T-helper 9 cell (primary cell): Measurements from ENCODE around the gene RFLNA.

Source experiments
- DNase-seq: peaks from one replicate; pipeline ENCODE4 v3.0.0-alpha.2; 2020
- total RNA-seq, 2 donors: gene quantifications; one replicate each; lab custom pipeline; 2026; lab: John Stamatoyannopoulos, UW

The RFLNA gene
- total RNA-seq, result 0 to 0.14 reads per million in 2 donors

- no peak for DNase-seq
Observed at GRCh38 chr12:124294780-124295341, at the start of gene RFLNA. RFLNA (plus strand) TSS chr12:124295093; CDS start chr12:124295430, 337 bp downstream.

- no peak for DNase-seq
Observed at GRCh38 chr12:124247331-124247730, 47.6 kb upstream of the RFLNA start.

- DNase-seq, result no peak
Observed at GRCh38 chr12:124248941-124249825, 45.7 kb upstream of the RFLNA start.

GRCh38 chr12:124251186-124251585, 43.7 kb upstream of the RFLNA start:
- DNase-seq, result no peak

DNA sequence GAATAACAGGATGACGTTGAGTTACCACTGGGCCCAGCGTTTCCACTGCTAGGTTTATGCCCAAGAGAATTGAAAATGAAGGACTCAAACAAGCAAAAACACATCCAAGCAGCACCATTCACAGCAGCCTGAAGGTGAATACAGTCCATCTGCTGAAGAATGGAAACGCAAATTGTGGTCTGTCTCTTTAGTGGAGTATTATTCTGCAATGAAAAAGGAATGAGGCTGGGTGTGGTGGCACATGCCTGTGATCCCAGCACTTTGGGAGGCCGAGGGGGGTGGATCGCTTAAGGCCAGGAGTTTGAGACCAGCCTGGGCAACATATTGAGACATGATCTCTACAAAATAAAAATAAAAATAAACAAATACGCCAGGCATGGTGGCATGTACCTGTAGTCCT, 41.9 kb upstream of the RFLNA start:
- DNase-seq, result no peak

- no peak for DNase-seq
Observed at GRCh38 chr12:124254126-124254525, 40.8 kb upstream of the RFLNA start.

- no peak for DNase-seq
Observed at GRCh38 chr12:124259154-124260066, 35.5 kb upstream of the RFLNA start.

DNA sequence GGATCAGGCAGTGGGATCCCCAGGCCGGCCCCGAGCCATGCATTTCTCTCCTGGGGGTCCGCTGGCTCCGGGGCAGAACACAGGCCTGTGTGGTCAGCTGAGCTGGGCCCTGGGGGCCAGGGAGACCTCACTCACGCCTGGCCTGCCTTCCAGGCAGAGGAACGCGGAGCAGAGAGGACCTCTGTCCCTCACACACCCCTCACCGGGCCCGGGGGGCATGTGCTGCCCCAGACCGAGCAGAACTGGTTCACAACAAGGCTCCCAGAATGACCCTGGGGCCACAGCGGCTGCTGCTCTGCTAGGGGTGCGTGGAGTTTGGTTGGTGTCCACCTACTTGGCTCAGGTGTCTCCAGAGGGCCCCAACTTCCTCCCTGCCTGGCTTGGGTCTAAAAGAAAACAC, 33.0 kb upstream of the RFLNA start:
- no peak for DNase-seq

DNA sequence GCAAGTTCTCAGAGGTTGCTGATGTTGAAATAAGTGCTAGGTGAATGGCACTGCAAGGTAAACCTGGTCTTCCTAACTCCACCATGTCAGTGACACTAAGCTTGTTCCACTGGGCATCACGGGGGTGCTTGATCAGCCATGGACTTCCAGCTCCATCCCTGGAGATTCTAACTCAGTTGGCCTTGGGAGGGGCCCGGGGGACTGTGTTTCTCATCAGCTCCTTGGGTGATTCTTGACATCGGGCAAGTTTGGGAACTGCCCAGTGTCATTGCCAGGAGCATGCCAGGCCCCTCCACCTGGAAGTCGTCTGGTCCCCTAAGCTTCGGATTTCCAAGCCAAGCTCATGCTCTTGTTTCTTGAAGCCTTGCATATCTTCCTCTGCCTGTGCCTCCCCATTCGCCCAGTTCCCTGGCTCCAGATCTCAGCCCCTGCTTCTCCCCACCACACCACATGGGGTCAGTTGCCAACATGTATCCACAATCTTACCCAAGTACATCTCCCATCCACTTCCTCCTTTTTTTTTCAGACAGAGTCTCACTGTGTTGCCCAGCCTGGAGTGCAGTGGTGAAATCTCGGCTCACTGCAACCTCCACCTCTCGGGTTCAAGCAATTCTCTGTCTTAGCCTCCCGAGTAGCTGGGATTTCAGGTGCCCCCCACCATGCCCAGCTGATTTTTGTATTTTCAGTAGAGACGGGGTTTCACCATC, 30.7 kb upstream of the RFLNA start:
- DNase-seq, result no peak

- DNase-seq, result no peak
Observed at GRCh38 chr12:124264879-124265278, 30.0 kb upstream of the RFLNA start.

DNA sequence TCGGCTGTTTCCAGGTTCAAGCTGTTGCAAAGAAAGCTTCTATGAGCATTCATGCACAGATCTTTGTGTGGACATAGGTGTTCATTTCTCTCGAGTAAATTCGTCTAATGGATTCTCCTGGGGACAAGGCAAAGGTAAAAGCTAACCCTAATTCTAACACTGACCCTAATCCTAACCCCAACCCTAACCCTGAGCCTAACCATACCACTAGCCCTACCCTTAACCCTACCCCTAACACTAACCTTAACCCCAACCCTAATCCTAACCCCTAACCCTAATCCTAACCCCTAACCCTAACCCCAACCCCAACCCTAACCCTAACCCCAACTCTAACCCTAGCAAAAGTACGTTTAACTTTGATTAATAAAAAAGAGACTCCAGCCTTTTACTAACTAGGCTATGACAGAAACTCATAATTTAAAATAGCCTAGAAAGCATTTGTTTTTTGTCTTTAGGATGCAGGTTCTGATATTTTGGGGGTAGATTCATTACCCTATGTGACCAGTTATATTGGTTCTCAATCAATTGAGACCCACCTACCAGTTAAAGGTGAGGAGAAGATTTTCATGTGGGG, 27.6 kb upstream of the RFLNA start:
- DNase-seq, result no peak

GRCh38 chr12:124270671-124271070, 24.2 kb upstream of the RFLNA start:
- DNase-seq, result no peak

GRCh38 chr12:124273630-124274029, 21.3 kb upstream of the RFLNA start:
- no peak for DNase-seq

- DNase-seq, result no peak
Observed at GRCh38 chr12:124276337-124276736, 18.6 kb upstream of the RFLNA start.

DNA sequence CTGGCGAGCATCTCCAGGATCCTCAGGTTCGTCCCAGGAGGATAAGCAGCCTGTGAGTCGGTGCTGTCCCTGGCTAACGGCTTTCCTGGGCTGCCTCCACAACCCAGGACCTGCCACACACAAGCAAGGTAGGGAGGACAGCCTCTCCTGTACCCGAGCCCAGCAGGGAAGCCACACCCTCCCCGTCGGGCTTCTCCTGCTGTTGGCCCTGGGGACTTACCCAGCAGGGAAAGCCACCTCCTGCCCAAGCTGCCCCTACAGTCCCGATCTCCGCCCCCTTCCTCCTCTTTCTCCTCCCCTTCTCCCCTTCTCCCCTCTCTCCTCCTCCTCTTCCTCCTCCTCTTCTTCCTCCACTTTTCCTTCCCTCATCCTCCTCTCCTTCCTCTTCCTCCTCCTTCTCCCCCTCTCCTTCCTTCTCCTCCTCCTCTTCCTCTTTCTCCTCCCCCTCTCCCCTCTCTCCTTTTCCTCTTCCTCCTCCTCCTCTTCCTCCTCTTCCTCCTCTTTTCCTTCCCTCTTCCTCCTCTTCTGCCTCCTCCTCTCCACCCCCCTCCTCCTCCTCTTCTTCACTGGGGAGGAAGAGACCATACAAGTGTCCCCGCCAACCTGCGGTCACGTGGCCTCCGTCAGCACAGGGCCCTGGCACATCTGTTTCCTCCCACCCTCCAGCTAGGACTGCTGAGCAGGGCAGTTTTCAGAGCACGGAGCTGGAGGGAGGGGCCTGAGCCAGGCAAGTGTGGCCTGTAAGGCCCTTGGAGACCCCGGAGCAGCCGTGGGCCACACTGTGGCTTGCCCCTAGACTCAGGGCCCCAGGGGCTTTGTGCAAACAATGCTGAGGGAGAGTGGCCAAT, 17.3 kb upstream of the RFLNA start:
- DNase-seq, result no peak

DNA sequence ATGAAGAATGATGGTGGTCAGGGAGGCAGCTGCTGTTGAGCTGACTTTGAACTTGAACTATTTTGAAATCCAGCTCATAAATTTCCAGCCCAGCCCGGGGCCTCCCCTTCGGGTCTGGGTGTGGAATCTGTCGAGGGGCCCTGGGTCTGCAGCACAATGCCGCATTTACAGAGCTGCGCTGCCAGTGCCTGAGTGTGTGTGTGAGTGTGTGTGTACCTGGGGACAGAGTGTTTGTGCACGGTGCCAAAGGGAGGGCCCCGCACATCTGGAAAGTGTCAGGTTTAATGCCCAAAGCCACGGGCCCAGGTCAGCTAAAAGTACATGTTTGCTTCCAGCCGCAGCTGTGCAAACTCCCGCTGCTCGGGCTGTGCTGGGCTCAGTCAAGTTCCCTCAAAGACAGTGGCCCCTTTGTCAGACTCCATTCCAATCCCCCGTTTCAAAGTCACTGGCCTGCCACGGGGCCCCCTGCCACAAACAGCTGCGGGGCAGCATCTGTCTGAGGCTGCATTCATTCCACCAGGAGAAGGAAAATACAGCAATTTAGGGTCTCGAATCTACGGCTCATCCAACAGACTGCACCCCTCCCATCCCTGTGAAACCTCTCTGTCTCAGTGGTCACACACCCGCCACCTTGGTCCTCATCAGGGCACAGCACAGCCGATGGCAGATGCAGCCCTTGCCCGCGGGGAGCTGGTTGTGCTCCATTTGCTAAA, 16.3 kb upstream of the RFLNA start:
- no peak for DNase-seq

DNA sequence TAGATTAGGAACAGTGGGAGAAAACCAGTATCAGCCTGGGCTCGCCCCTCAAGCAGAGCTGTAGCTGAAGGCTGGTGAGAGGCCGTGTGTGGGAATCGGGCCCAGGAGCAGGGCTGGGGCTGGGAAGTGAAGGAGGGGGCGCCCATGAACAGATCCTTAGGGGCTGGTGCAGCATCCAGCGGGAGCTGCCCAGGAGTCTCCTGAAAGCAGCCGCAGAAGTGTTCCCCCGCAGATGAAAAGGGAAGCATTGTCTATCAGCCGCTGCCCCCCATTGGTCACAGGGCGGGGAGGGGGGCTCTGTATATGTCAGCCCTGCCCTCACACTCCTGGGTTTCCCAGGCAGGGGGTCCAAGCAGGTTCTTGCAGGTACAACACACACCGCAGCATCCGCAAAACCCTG, 15.6 kb upstream of the RFLNA start:
- DNase-seq, result no peak

DNA sequence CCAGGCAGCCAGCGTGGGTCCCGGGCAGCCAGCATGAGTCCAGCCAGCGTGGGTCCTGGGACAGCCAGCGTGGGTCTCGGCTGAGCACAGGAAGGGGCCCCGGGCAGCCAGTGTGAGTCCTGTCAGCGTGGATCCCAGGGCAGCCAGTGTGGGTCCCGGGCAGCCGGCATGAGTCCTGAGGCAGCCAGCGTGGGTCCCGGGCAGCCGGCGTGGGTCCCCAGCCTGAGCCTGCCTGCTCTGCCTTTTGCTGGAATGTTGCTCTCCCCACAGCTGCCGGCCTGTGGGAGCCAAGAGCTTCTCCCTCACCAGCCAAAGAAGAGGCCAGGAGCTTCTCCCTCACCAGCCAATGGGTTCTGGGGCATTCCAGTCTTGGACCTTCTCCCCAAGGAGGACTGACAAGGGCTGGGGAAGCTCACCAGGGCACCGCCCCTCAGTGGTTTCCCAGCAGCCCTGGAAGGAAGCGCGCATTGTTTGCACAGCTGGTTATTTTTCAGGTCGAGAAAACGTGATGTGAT, 15.0 kb upstream of the RFLNA start:
- no peak for DNase-seq

GRCh38 chr12:124281309-124281708, 13.6 kb upstream of the RFLNA start:
- no peak for DNase-seq

GRCh38 chr12:124282287-124282686, 12.6 kb upstream of the RFLNA start:
- no peak for DNase-seq
